Sigmoid colon (tissue), 7 donors: ENCODE results near the gene NOP14. TPM values are rescaled to one million over a fixed set of nuclear protein-coding genes. Genes with fewer than 3 reads are reported as not detected.

Experiments
- DNase-seq: peaks from one replicate; pipeline ENCODE4 v3.0.0-alpha.2; 2019
- H3K27ac ChIP-seq, 4 donors: fragments of 200-600 bp; sonication (generic); one replicate each; pipeline ENCODE4 v1.5.1; 2016 to 2019; ENCODE audit warnings: mild to moderate bottlenecking in 1 of 4
- H3K27me3 ChIP-seq, 3 donors: fragments of 200-600 bp; sonication (generic); one replicate each; pipeline ENCODE4 v1.5.1; 2019; ENCODE audit warnings: mild to moderate bottlenecking in 1 of 3
- H3K36me3 ChIP-seq, 4 donors: fragments of 200-600 bp; sonication (generic); one replicate each; pipeline ENCODE4 v1.5.1; 2016 to 2019
- H3K4me1 ChIP-seq, 4 donors: fragments of 200-600 bp; sonication (generic); one replicate each; pipeline ENCODE4 v1.5.1; 2017 to 2019
- H3K4me3 ChIP-seq, 4 donors: fragments of 200-600 bp; sonication (generic); one replicate each; pipeline ENCODE4 v1.5.1; 2017 to 2019; ENCODE audit warnings: mild to moderate bottlenecking in 2 of 4, moderate library complexity in 1 of 4
- H3K9me3 ChIP-seq, 4 donors: fragments of 200-600 bp in 3 of 4; sonication (generic) in 3 of 4; one replicate each; pipeline versions ENCODE4 v1.5.1 to v1.6.1; 2013 to 2019
- EP300 ChIP-seq, 4 donors: sonication (generic); formaldehyde crosslinking; IDR thresholded peaks; one replicate each; pipeline ENCODE4 v1.6.1; 2017; ENCODE audit warnings: antibody characterized with exemption in 4 of 4
- POLR2A ChIP-seq, 2 donors: fragments of 450-650 bp; IDR thresholded peaks; one replicate each; pipeline ENCODE4 v1.6.1; 2016; ENCODE audit warnings: antibody characterized with exemption in 2 of 2, mild to moderate bottlenecking in 2 of 2, moderate library complexity in 2 of 2
- POLR2AphosphoS5 ChIP-seq, 4 donors: sonication (generic); formaldehyde crosslinking; IDR thresholded peaks; one replicate each; pipeline ENCODE4 v1.6.1; 2017; ENCODE audit warnings: antibody characterized with exemption in 4 of 4
- WGBS, 2 donors: extraction: QIAGEN DNeasy Blood & Tissue Kit; methylation state at CpG; one replicate each; pipeline ENCODE4 v1.1.7; 2013; 5-methylcytosine and 5-hydroxymethylcytosine counted together
- intact Hi-C: fragments of 100-400 bp; cut with DNase I; formaldehyde crosslinking; loops from one replicate; pipeline ENCODE4 v1.15.1; 2023
- polyA plus RNA-seq, 3 donors: library from polyadenylated mRNA; stranded (reverse); fragments of 200-250 nt; gene quantifications; one replicate each; pipeline ENCODE4 v1.2.3, GENCODE V29; 2013
- total RNA-seq, 4 donors: library from RNA; depleted of rRNA; stranded (reverse); fragments of >200 nt; gene quantifications; one replicate each; pipeline ENCODE4 v1.1.0, GENCODE V29; 2016
- TF ChIP-seq, protein P1 (sequence below), 4 experiments: fragments of 450-650 bp in 3 of 4; fragments of 200-600 bp in 1 of 4; IDR thresholded peaks; one replicate each; pipeline ENCODE4 v1.5.1; 2016 to 2019; ENCODE audit warnings: antibody characterized with exemption in 4 of 4, mild to moderate bottlenecking in 3 of 4, moderate library complexity in 2 of 4
- donor health status: healthy with polysubstance abuse.
- donor health status: Bipolar disorder and iron deficiency.
- donor health status: healthy.

NOP14 gene
- total and polyA plus RNA-seq, 7 donors: 10.4 to 26.0 (median 13.9) TPM

- no peak overlapping the region for H3K27ac ChIP-seq
- no peaks in the 10 kb centered on the region for H3K27me3 ChIP-seq
- H3K9me3 ChIP-seq: no peaks in the 10 kb centered on the region
- WGBS, 2 donors: 88 to 91% methylated on average over 8 of the region's 8 CpGs
- TF ChIP-seq, protein P1, sequence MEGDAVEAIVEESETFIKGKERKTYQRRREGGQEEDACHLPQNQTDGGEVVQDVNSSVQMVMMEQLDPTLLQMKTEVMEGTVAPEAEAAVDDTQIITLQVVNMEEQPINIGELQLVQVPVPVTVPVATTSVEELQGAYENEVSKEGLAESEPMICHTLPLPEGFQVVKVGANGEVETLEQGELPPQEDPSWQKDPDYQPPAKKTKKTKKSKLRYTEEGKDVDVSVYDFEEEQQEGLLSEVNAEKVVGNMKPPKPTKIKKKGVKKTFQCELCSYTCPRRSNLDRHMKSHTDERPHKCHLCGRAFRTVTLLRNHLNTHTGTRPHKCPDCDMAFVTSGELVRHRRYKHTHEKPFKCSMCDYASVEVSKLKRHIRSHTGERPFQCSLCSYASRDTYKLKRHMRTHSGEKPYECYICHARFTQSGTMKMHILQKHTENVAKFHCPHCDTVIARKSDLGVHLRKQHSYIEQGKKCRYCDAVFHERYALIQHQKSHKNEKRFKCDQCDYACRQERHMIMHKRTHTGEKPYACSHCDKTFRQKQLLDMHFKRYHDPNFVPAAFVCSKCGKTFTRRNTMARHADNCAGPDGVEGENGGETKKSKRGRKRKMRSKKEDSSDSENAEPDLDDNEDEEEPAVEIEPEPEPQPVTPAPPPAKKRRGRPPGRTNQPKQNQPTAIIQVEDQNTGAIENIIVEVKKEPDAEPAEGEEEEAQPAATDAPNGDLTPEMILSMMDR (IDR thresholded peaks at IDR 0.05): no peak
- TF ChIP-seq POLR2A (IDR thresholded peaks at IDR 0.05) (no peak), POLR2AphosphoS5 (IDR thresholded peaks at IDR 0.05) (no peak), EP300 (IDR thresholded peaks at IDR 0.05) (no peak)
- DNase-seq: no peak
- intact Hi-C loops: no loop called here
- no peak overlapping the region for H3K4me3 ChIP-seq
- no peaks in the 10 kb centered on the region for H3K4me1 ChIP-seq
- peaks cover 26 to 98% (median 69%) of the 10 kb centered on the region in 4 donors for H3K36me3 ChIP-seq
These were observed 53.6 kb downstream of the NOP14 start for GRCh38 chr4:2909583-2909982.

- intact Hi-C loops: no loop called here
These were observed 54.5 kb downstream of the NOP14 start for GRCh38 chr4:2908686-2909085.

GRCh38 chr4:2907706-2908293, 55.4 kb downstream of the NOP14 start:
- no peak for TF ChIP-seq POLR2A (IDR thresholded peaks at IDR 0.05)
- TF ChIP-seq, protein P1 (IDR thresholded peaks at IDR 0.05): no peak
- no peak for TF ChIP-seq EP300 (IDR thresholded peaks at IDR 0.05)
- no peak for TF ChIP-seq POLR2AphosphoS5 (IDR thresholded peaks at IDR 0.05)
- no peak for DNase-seq
- WGBS, 2 donors: 42 to 79% methylated on average over 11 of the region's 11 CpGs
- intact Hi-C loops: no loop called here
- Histone ChIP-seq H3K27me3 (no peaks in the 10 kb centered on the region), H3K9me3 (no peaks in the 10 kb centered on the region), H3K4me3 (no peak overlapping the region), H3K36me3 (peaks cover 26 to 99% (median 69%) of the 10 kb centered on the region in 4 donors), H3K27ac (no peak overlapping the region), H3K4me1 (no peaks in the 10 kb centered on the region)

More at GRCh38 chr4:2908686-2909085, 54.5 kb downstream of the NOP14 start:
- Histone ChIP-seq H3K4me1 (no peaks in the 10 kb centered on the region), H3K4me3 (no peak overlapping the region), H3K9me3 (no peaks in the 10 kb centered on the region), H3K36me3 (peaks cover 26 to 99% (median 70%) of the 10 kb centered on the region in 4 donors), H3K27ac (no peak overlapping the region), H3K27me3 (no peaks in the 10 kb centered on the region)
- TF ChIP-seq, protein P1 (IDR thresholded peaks at IDR 0.05): no peak
- TF ChIP-seq EP300 (IDR thresholded peaks at IDR 0.05) (no peak), POLR2A (IDR thresholded peaks at IDR 0.05) (no peak), POLR2AphosphoS5 (IDR thresholded peaks at IDR 0.05) (no peak)
- no peak for DNase-seq
- 85 to 93% methylated on average over 7 of the region's 7 CpGs for WGBS, 2 donors

- no peaks in the 10 kb centered on the region for H3K27me3 ChIP-seq
- no peaks in the 10 kb centered on the region for H3K4me1 ChIP-seq
- 84 to 91% methylated on average over 4 of the region's 4 CpGs for WGBS, 2 donors
- H3K9me3 ChIP-seq: no peaks in the 10 kb centered on the region
- intact Hi-C loops: no loop called here
- H3K27ac ChIP-seq: no peak overlapping the region
- H3K4me3 ChIP-seq: no peak overlapping the region
- H3K36me3 ChIP-seq: peaks cover 21 to 99% (median 65%) of the 10 kb centered on the region in 4 donors
- DNase-seq: no peak
- TF ChIP-seq POLR2A (IDR thresholded peaks at IDR 0.05) (no peak), POLR2AphosphoS5 (IDR thresholded peaks at IDR 0.05) (no peak), EP300 (IDR thresholded peaks at IDR 0.05) (no peak)
- TF ChIP-seq, protein P1 (IDR thresholded peaks at IDR 0.05): no peak
These were observed 56.0 kb downstream of the NOP14 start for GRCh38 chr4:2907226-2907625.

DNA sequence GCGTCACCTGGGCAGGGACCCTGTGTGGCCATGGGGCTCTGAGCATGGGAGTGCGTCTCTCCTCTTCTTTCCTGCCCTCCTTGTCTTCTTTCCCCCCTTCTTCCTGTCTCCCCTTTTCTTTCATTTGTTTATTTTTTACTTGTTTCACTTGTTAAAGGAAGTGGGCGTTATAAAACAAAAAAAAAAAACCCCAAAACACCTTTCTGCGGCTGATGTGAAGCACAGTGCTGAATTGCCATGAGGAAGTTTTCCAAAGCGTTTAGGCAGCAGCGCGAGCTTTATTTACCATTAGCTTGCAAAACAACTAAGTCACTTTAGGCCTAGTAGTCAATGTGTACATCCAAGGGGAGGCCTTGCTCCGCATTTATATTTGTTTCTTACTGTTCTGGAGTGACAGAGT, 57.0 kb downstream of the NOP14 start:
- Histone ChIP-seq H3K27ac (no peak overlapping the region), H3K27me3 (no peaks in the 10 kb centered on the region), H3K4me1 (no peaks in the 10 kb centered on the region), H3K4me3 (no peak overlapping the region), H3K9me3 (no peaks in the 10 kb centered on the region), H3K36me3 (peaks cover 18 to 99% (median 57%) of the 10 kb centered on the region in 4 donors)
- intact Hi-C loops: no loop called here
- DNase-seq: no peak
- TF ChIP-seq POLR2A (IDR thresholded peaks at IDR 0.05) (no peak), POLR2AphosphoS5 (IDR thresholded peaks at IDR 0.05) (no peak), EP300 (IDR thresholded peaks at IDR 0.05) (no peak)
- TF ChIP-seq, protein P1 (IDR thresholded peaks at IDR 0.05): no peak
- WGBS, 2 donors: 36 to 44% methylated on average over 8 of the region's 8 CpGs
